ENCODE data around the gene TDP1. TPM values are rescaled to one million over a fixed set of nuclear protein-coding genes. Genes with fewer than 3 reads are reported as not detected.

Gene TDP1
- total RNA-seq, result 16.9 and 18.0 TPM in 2 replicates

GRCh38 chr14:89955745-89956660, at the start of gene TDP1:
Gene TDP1, plus strand, starts transcription at chr14:89955927. Its CDS starts 7,188 bp downstream, at chr14:89963115.

GRCh38 chr14:89954070-89955021, 1.4 kb upstream of the TDP1 start, which contains the start of gene EFCAB11:
Gene EFCAB11, minus strand, starts transcription at chr14:89954730. Its CDS starts 70 bp downstream, at chr14:89954660.

GRCh38 chr14:90061685-90062126, 106.0 kb downstream of the TDP1 start, which contains the start of gene KCNK13:
Gene KCNK13, plus strand, starts transcription at chr14:90061994. Its CDS starts 212 bp downstream, at chr14:90062206.

Other genes starting within 250 kb of the TDP1 start
- gene EFCAB11, start 1.2 kb upstream of the TDP1 start, total RNA-seq, result 8.2 and 8.8 TPM in 2 replicates
- gene KCNK13, start 106.1 kb downstream of the TDP1 start, total RNA-seq, result 0.11 and 0.39 TPM in 2 replicates

All from placental epithelial cell (primary cell).